ENCODE data around the gene BLID. TPM values are rescaled to one million over a fixed set of nuclear protein-coding genes. Genes with fewer than 3 reads are reported as not detected.

The BLID gene
- total RNA-seq, 1 donor from 2014 or later: not detected

DNA sequence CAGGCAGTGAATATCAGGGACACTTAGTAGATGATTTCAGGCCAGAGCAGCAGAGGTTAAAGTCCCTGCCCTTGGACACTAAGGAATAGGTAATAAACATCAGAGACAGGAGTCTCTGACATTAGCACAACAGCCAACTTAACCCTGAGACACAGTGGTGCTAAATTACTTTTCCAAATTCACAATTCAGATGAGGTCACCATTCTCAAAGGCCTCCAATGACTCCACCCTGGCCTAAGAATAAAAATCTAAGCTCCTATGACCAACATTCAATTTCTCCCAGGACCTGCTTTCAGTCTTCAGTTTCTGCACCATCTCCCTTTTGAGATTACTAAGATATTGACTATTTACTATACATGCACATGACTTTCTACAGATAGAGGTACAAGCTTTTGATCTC is 42.0 kb downstream of the BLID start:
- Mint-ChIP-seq H3K9me3 (no peaks in the 10 kb centered on the region), H3K27me3 (ENCODE audit: insufficient read depth, low read depth) (peaks cover 2% of the 10 kb centered on the region), H3K4me1 (peaks cover 38% of the 10 kb centered on the region), H3K36me3 (no peaks in the 10 kb centered on the region), H3K4me3 (no peak overlapping the region), H3K27ac (no peak overlapping the region)
- Histone ChIP-seq H3K4me1 (peaks cover 7% of the 10 kb centered on the region), H3K4me2 (no peak overlapping the region), H3K79me2 (ENCODE audit: low read depth) (no peaks in the 10 kb centered on the region), H3K36me3 (no peaks in the 10 kb centered on the region), H3K9ac (no peak overlapping the region), H3F3A (ENCODE audit: low read depth) (peaks cover 4% of the 10 kb centered on the region), H3K27me3 (no peaks in the 10 kb centered on the region), H4K20me1 (ENCODE audit: low read depth) (no peaks in the 10 kb centered on the region), H3K27ac (no peak overlapping the region), H3K9me3 (ENCODE audit: low read depth) (no peaks in the 10 kb centered on the region), H3K4me3 (no peak overlapping the region), H2AFZ (replicated peaks) (no peak overlapping the region)
- no peak for DNase-seq (ENCODE audit: low spot score)
- no peak for TF ChIP-seq EZH2phosphoT487 (IDR thresholded peaks at IDR 0.05)
- TF ChIP-seq EZH2 (IDR thresholded peaks at IDR 0.05): no peak
- TF ChIP-seq CTCF (IDR thresholded peaks at IDR 0.05): no peak

DNA sequence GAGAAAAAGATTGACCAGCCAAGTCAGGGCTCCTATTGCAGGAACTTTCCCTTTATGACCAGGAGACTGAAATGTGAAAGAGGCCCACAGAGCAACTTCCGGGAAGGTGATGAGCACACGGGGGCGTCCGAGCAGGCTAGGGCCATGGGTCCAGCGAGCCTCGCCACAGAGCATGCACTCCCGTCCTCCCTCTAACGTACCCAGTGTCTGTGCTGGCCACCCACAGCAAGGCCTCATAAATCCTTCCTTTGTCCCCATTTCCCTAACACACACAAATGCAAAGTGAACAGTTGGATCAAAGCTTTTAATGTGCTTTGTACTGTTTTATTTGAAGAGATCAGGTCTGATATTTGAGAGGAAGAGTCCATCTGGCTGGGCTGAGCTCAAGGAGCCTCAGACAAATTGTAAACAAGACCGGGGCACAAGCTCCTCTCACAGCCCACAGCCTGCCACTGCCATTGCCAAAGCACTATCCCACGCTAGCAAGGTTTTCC is 44.3 kb downstream of the BLID start:
- Mint-ChIP-seq H3K4me3 (no peak overlapping the region), H3K27me3 (ENCODE audit: insufficient read depth, low read depth) (peaks cover 2% of the 10 kb centered on the region), H3K27ac (peak overlapping the region; percentile 93), H3K9me3 (no peaks in the 10 kb centered on the region), H3K4me1 (peaks cover 54% of the 10 kb centered on the region), H3K36me3 (no peaks in the 10 kb centered on the region)
- Histone ChIP-seq H3K4me1 (peaks cover 4% of the 10 kb centered on the region), H3F3A (ENCODE audit: low read depth) (peaks cover 4% of the 10 kb centered on the region), H3K79me2 (ENCODE audit: low read depth) (no peaks in the 10 kb centered on the region), H4K20me1 (ENCODE audit: low read depth) (no peaks in the 10 kb centered on the region), H3K27ac (no peak overlapping the region), H3K4me3 (no peak overlapping the region), H3K9ac (no peak overlapping the region), H3K4me2 (no peak overlapping the region), H3K9me3 (ENCODE audit: low read depth) (no peaks in the 10 kb centered on the region), H3K36me3 (no peaks in the 10 kb centered on the region), H2AFZ (replicated peaks) (no peak overlapping the region), H3K27me3 (no peaks in the 10 kb centered on the region)
- peak; percentile 35 for DNase-seq (ENCODE audit: low spot score)
- no peak for TF ChIP-seq EZH2phosphoT487 (IDR thresholded peaks at IDR 0.05)
- no peak for TF ChIP-seq CTCF (IDR thresholded peaks at IDR 0.05)

GRCh38 chr11:122069707-122070360 is 46.2 kb downstream of the BLID start:
- Mint-ChIP-seq H3K27ac (peak overlapping the region; percentile 91), H3K4me3 (peak overlapping the region; percentile 81), H3K9me3 (peaks cover 8% of the 10 kb centered on the region), H3K4me1 (peaks cover 54% of the 10 kb centered on the region), H3K27me3 (ENCODE audit: insufficient read depth, low read depth) (peaks cover 2% of the 10 kb centered on the region), H3K36me3 (peaks cover 9% of the 10 kb centered on the region)
- no peak overlapping the region for H3K27ac ChIP-seq
- H3K4me3 ChIP-seq: no peak overlapping the region
- peak; percentile 82 for DNase-seq (ENCODE audit: low spot score)
- peaks cover 4% of the 10 kb centered on the region for H3F3A ChIP-seq (ENCODE audit: low read depth)
- H4K20me1 ChIP-seq (ENCODE audit: low read depth): no peaks in the 10 kb centered on the region
- H3K27me3 ChIP-seq: no peaks in the 10 kb centered on the region
- H3K9ac ChIP-seq: no peak overlapping the region
- no peak overlapping the region for H2AFZ ChIP-seq (replicated peaks)
- no peak overlapping the region for H3K4me2 ChIP-seq
- peaks cover 4% of the 10 kb centered on the region for H3K4me1 ChIP-seq
- H3K36me3 ChIP-seq: no peaks in the 10 kb centered on the region
- no peaks in the 10 kb centered on the region for H3K9me3 ChIP-seq (ENCODE audit: low read depth)
- H3K79me2 ChIP-seq (ENCODE audit: low read depth): no peaks in the 10 kb centered on the region
- TF ChIP-seq EZH2phosphoT487 (IDR thresholded peaks at IDR 0.05) (no peak), EZH2 (IDR thresholded peaks at IDR 0.05) (no peak), CTCF (IDR thresholded peaks at IDR 0.05) (no peak)
